Fibroblast of mammary gland (primary cell): ENCODE data around the gene NFIC.
"Not testable (repeated sequence)": the region's sequence is repeated elsewhere in the genome, so short reads cannot be mapped to it uniquely, and the experiment has no call there.

ENCODE experiments used
- DNase-seq: peaks from one replicate; pipeline ENCODE4 v3.0.0-alpha.2; 2010; ENCODE audit warnings: low read depth
- H3K4me3 ChIP-seq: 2 replicates; pipeline ENCODE4 v1.5.1; 2011; ENCODE audit warnings: low read depth, mild to moderate bottlenecking, low read length, moderate library complexity; ENCODE audit not compliant: control insufficient read depth
- TF ChIP-seq, protein P1 (sequence below): conservative IDR thresholded peaks from 2 replicates; pipeline ENCODE4 v1.5.1; 2011; ENCODE audit warnings: low read depth, low read length, inconsistent platforms; ENCODE audit not compliant: control insufficient read depth, insufficient read depth

NFIC gene

DNA sequence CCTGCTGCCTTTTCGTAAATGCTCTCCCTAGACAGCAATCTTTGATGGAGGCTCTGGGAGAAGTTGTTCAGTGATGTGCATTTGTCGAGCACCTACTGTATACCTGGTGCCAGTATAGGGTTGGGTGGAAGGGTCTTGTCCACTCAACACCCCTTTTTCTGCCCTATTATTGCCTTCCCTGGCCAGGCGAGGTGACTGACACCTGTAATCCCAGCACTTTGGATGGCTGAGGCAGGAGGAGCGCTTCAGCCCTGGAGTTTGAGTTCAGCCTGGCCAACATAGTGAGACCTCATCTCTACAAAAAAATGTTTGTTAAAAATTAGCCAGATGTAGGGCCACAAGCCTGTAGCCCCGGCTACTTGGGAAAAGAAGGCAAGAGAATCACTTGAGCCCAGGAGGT is 49.3 kb downstream of the NFIC start:
- TF ChIP-seq, protein P1, sequence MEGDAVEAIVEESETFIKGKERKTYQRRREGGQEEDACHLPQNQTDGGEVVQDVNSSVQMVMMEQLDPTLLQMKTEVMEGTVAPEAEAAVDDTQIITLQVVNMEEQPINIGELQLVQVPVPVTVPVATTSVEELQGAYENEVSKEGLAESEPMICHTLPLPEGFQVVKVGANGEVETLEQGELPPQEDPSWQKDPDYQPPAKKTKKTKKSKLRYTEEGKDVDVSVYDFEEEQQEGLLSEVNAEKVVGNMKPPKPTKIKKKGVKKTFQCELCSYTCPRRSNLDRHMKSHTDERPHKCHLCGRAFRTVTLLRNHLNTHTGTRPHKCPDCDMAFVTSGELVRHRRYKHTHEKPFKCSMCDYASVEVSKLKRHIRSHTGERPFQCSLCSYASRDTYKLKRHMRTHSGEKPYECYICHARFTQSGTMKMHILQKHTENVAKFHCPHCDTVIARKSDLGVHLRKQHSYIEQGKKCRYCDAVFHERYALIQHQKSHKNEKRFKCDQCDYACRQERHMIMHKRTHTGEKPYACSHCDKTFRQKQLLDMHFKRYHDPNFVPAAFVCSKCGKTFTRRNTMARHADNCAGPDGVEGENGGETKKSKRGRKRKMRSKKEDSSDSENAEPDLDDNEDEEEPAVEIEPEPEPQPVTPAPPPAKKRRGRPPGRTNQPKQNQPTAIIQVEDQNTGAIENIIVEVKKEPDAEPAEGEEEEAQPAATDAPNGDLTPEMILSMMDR = no peak
- DNase-seq = no peak
- no peak overlapping the region for H3K4me3 ChIP-seq

DNA sequence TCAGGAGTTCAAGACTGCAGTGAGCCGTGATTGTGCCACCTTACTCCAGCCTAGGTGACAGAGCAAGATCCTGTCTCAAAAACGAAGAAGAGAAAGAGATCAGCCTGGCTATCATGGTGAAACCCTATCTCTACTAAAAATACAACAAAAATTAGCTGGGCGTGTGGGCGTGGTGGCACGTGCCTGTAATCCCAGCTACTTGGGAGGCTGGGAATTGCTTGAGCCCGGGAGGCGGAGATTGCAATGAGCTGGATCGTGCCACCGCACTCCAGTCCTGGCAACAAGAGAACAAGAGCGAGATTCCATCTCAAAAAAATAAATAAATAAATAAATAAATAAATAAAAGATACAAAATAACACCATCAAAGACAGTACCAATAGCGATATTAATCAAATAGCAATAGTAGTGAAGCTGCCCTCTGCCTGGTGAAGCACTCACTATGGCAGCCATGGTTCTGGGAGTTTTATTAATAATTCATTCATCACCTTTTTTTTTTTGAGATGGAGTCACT is 53.9 kb downstream of the NFIC start:
- TF ChIP-seq, protein P1 = no peak
- no peak for DNase-seq

DNA sequence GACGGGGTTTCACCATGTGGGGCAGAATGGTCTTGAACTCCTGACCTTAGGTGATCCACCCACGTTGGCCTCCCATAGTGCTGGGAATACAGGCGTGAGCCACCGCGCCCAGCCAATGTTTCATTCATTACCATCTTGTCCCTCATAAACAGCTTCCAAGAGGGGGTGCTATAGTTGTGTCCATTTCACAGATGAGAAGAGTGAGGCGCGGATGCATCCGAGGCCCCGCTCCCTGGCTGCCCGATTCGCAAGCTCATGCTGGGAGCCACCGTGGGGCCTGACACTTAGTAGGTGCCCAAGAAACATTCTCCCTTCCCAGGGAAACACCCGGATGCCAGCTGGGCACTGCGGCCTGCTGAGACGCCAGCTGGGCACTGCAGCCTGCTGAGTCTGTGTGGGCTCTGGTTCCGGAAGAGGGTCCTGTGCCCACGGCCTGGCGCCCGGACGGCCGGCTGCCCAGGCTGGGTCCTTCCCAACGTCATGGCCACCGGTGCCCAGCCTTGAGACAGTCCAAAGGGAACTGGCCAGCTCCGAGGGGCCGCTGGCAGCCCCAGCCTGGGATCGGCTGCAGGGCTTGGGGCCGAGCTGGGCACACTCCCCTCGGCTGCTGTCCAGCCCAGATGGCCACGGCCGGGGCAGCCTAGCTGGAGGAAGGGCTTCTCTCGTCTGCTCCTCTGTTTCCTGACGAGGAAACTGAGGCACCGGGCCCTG is 54.7 kb downstream of the NFIC start:
- H3K4me3 ChIP-seq = no peak overlapping the region
- TF ChIP-seq, protein P1 = no peak
- no peak for DNase-seq

More for the DNA sequence above, 53.9 kb downstream of the NFIC start:
- H3K4me3 ChIP-seq = no peak overlapping the region

DNA sequence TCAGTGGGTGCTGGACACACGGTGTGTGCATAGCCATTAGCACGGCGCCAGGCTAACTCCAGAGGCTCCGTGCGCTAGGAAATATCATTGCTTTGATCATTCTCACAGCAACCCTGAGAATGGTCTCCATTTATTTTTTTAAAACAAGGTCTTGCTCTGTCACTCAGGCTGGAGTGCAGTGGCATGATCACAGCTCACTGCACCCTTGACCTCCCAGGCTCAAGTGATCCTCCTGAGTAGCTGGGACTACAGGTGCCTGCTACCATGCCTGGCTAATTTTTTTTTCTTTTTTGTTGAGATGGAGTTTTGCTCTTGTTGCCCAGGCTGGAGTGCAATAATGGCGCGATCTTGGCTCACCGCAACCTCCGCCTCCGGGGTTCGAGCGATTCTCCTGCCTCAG is 55.3 kb downstream of the NFIC start:
- H3K4me3 ChIP-seq, DNase-seq: not testable (repeated sequence)

DNA sequence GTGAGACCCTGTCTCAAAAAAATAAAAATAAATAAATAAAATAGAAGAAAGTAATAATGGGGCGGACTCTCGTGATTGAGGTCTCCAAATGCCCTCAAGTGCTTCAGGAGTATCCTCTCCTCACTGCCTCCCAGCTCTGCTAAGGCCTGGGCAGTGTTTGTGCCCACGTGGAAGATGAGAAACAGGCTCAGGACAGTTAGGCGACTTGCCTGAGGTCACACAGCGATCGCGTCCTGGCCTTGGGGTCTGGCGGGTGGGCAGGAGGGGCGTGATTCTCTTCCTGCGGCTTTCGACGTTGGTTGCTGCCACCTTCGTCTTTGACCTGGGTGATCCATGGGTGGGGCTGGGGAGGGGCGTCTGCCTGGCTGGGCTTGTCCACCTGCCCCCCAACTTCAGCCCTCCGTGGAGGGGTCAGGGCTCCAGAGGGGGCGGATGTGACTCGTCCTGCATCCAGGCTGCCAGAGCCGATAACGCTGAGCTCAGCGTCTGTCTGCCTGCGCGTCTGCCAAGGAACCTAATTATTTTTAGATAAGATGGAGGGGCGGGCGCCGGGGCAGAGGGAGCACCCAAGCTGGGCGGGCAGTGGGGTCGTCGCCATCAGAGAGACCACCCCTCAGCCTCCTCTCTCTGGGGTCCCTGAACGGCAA is 56.9 kb downstream of the NFIC start:
- no peak overlapping the region for H3K4me3 ChIP-seq
- TF ChIP-seq, protein P1 = no peak
- peak; percentile 41 for DNase-seq

DNA sequence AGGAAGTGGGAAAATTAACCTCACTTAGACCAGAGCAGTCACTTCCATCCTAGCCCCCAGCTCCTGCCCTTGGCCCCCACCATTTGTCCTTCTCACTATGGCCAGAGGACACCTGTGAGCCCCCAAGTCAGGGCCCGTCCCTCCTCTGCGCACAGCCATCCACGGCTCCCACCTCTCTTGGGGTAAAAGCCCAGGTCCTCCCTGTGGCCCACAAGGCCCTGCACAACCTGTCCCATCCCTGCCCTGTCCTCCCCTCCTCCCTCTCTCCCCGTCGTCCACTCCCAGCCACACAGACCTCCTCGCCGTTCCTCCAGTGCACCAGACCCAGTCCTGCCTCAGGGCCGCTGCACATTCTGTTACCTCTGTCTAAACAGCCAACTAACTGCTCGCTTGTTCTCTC is 60.0 kb downstream of the NFIC start:
- no peak for DNase-seq
- TF ChIP-seq, protein P1 = no peak
- H3K4me3 ChIP-seq = no peak overlapping the region

DNA sequence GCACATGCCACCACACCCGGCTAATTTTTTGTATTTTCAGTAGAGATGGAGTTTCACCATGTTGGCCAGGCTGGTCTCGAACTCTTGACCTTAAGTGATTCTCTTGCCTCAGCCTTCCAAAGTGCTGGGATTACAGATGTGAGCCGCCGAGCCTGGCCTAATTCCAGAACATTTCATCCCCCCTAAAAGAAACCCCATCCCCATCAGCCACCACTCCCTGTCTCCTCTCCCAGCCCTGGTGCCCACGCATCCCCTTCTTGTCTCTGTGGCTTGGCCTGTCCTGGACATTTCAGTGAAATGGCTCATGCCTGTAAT is 63.9 kb downstream of the NFIC start:
- H3K4me3 ChIP-seq = not testable (repeated sequence)
- DNase-seq = peak; percentile 84
